GM12875 (cell line): ENCODE data around the gene ZNF837.

Experiments used
- H3K4me3 ChIP-seq: one replicate; pipeline ENCODE4 v1.5.1; 2011; ENCODE audit warnings: low read depth, low read length, control low read depth
- TF ChIP-seq, protein P1 (sequence below): IDR thresholded peaks from 2 replicates; pipeline ENCODE4 v1.5.1; 2011; ENCODE audit warnings: low read depth, mild to moderate bottlenecking, control low read depth, inconsistent platforms, low read length, moderate library complexity, borderline replicate concordance; ENCODE audit not compliant: insufficient read depth

The ZNF837 gene

GRCh38 chr19:58325311-58326022 lies 55.4 kb downstream of the ZNF837 start:
- H3K4me3 ChIP-seq: no peak overlapping the region
- TF ChIP-seq, protein P1, sequence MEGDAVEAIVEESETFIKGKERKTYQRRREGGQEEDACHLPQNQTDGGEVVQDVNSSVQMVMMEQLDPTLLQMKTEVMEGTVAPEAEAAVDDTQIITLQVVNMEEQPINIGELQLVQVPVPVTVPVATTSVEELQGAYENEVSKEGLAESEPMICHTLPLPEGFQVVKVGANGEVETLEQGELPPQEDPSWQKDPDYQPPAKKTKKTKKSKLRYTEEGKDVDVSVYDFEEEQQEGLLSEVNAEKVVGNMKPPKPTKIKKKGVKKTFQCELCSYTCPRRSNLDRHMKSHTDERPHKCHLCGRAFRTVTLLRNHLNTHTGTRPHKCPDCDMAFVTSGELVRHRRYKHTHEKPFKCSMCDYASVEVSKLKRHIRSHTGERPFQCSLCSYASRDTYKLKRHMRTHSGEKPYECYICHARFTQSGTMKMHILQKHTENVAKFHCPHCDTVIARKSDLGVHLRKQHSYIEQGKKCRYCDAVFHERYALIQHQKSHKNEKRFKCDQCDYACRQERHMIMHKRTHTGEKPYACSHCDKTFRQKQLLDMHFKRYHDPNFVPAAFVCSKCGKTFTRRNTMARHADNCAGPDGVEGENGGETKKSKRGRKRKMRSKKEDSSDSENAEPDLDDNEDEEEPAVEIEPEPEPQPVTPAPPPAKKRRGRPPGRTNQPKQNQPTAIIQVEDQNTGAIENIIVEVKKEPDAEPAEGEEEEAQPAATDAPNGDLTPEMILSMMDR: no peak

DNA sequence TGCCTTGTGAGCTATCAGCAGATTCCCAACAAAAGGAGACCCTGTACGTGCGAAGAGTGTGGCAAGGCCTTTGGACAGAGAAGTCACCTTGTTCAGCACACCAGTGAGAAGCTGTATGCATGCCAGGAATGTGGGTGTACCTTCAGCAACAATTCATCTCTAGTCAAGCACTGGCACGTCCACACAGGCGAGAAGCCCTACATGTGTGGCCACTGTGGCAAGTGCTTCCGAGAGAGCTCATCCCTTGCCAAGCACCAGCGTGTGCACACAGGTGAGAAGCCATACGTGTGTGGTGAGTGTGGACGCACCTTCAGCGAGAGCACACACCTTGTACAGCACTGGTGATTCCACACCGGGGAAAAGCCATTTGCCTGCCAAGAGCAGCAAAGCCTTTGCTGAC lies 61.6 kb downstream of the ZNF837 start:
- H3K4me3 ChIP-seq: no peak overlapping the region

DNA sequence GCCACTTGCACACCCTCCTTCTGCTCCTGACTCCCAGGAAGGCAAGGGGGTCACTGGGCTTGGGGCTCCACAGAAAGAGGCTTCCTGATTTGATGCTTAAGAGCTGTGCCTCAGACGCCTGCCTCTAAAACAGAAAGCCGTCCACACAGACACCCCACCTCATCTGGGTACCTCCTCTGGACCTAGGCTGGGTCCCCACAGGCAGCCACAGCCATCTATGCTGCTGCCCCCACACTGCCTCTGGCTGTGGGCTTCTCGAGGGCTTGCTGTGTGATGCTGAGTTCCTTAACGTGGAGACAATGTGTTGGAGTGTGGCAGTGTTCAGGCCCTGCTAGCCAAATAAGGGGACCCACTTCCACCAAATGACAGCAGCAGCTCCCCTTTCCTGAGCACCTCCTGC lies 62.5 kb downstream of the ZNF837 start:
- TF ChIP-seq, protein P1: no peak
- no peak overlapping the region for H3K4me3 ChIP-seq

More for the DNA sequence above, 61.6 kb downstream of the ZNF837 start:
- TF ChIP-seq, protein P1: no peak
